Calu3 (cell line): ENCODE data around the gene BLTP3A. TPM values are rescaled to one million over a fixed set of nuclear protein-coding genes. Genes with fewer than 3 reads are reported as not detected.
"Not testable (repeated sequence)": the region's sequence is repeated elsewhere in the genome, so short reads cannot be mapped to it uniquely, and the experiment has no call there.

ENCODE experiments used
- BruUV-seq: library from RNA; stranded (reverse); fragments of 400-500 nt; replicated peaks from 2 replicates; lab custom pipeline; 2021; lab: Mats Ljungman, UMichigan
- CTCF ChIA-PET: fragments of 300-600 bp; sonication (Branson Sonifier 250); formaldehyde crosslinking; loops from one replicate; lab custom pipeline; 2022; ENCODE audit warnings: antibody characterized with exemption; lab: Charles Lee
- DNase-seq: peaks from one replicate; pipeline ENCODE4 v3.0.0; 2022
- H3K27ac Mint-ChIP-seq: one replicate; pipeline ENCODE4 v1.8.0; 2022; ENCODE audit warnings: mixed read lengths; ENCODE audit not compliant: unreplicated experiment
- H3K27me3 Mint-ChIP-seq: one replicate; pipeline ENCODE4 v1.8.0; 2022; ENCODE audit warnings: mixed read lengths; ENCODE audit not compliant: unreplicated experiment
- H3K36me3 Mint-ChIP-seq: one replicate; pipeline ENCODE4 v1.8.0; 2022; ENCODE audit warnings: mild to moderate bottlenecking, moderate library complexity, mixed read lengths; ENCODE audit not compliant: insufficient read depth, unreplicated experiment
- H3K4me1 Mint-ChIP-seq: one replicate; pipeline ENCODE4 v1.8.0; 2022; ENCODE audit warnings: mild to moderate bottlenecking, low read depth, mixed read lengths; ENCODE audit not compliant: unreplicated experiment
- H3K4me3 Mint-ChIP-seq: one replicate; pipeline ENCODE4 v1.8.0; 2022; ENCODE audit warnings: mild to moderate bottlenecking, low read depth, moderate library complexity, mixed read lengths; ENCODE audit not compliant: unreplicated experiment
- H3K9me3 Mint-ChIP-seq: one replicate; pipeline ENCODE4 v1.8.0; 2022; ENCODE audit warnings: low read depth, mixed read lengths; ENCODE audit not compliant: unreplicated experiment
- intact Hi-C: fragments of 100-400 bp; cut with micrococcal nuclease; formaldehyde crosslinking; loops from one replicate; pipeline ENCODE4 v1.10.0; 2022; ENCODE audit not compliant: unreplicated experiment
- total RNA-seq: library from RNA; stranded (reverse); gene quantifications from 2 replicates; pipeline ENCODE4 v1.2.3, GENCODE V29; 2022
- TF ChIP-seq, protein P1 (sequence below): fragments of 200-600 bp; IDR thresholded peaks from one replicate; pipeline ENCODE4 v1.8.0; 2022; ENCODE audit warnings: antibody characterized with exemption; ENCODE audit not compliant: unreplicated experiment

BLTP3A gene
- total RNA-seq, 1 experiment from 2014 or later, result 33.4 TPM

DNA sequence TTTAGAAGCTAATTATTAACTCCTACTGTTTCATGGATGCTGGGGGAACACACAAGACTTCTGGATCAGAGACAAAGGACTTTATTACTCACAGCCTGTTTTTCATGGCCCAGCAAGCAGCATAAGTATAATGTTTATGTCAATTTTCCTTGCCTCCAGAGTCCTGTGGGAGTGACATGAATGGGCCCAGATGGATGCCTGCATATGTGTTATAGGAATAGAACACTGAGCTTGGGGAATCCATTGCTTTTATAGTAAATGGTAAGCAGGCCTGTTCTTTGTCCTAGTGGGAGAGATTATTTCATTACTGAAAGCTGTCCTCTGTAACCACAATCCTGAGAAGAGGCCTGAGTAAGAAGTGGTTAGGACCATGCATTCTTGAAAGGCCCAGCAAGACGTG, 25.6 kb downstream of the BLTP3A start:
- TF ChIP-seq, protein P1, sequence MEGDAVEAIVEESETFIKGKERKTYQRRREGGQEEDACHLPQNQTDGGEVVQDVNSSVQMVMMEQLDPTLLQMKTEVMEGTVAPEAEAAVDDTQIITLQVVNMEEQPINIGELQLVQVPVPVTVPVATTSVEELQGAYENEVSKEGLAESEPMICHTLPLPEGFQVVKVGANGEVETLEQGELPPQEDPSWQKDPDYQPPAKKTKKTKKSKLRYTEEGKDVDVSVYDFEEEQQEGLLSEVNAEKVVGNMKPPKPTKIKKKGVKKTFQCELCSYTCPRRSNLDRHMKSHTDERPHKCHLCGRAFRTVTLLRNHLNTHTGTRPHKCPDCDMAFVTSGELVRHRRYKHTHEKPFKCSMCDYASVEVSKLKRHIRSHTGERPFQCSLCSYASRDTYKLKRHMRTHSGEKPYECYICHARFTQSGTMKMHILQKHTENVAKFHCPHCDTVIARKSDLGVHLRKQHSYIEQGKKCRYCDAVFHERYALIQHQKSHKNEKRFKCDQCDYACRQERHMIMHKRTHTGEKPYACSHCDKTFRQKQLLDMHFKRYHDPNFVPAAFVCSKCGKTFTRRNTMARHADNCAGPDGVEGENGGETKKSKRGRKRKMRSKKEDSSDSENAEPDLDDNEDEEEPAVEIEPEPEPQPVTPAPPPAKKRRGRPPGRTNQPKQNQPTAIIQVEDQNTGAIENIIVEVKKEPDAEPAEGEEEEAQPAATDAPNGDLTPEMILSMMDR, result no peak
- DNase-seq, result no peak
- no peaks in the 10 kb centered on the region for H3K9me3 Mint-ChIP-seq
- no peak overlapping the region for H3K4me3 Mint-ChIP-seq
- peaks cover 9% of the 10 kb centered on the region for H3K4me1 Mint-ChIP-seq
- CTCF ChIA-PET, result no interaction called here
- no peaks in the 10 kb centered on the region for H3K27me3 Mint-ChIP-seq
- BruUV-seq, result no TSS peak
- intact Hi-C loops, result no loop called here
- no peak overlapping the region for H3K27ac Mint-ChIP-seq
- peaks cover 12% of the 10 kb centered on the region for H3K36me3 Mint-ChIP-seq

DNA sequence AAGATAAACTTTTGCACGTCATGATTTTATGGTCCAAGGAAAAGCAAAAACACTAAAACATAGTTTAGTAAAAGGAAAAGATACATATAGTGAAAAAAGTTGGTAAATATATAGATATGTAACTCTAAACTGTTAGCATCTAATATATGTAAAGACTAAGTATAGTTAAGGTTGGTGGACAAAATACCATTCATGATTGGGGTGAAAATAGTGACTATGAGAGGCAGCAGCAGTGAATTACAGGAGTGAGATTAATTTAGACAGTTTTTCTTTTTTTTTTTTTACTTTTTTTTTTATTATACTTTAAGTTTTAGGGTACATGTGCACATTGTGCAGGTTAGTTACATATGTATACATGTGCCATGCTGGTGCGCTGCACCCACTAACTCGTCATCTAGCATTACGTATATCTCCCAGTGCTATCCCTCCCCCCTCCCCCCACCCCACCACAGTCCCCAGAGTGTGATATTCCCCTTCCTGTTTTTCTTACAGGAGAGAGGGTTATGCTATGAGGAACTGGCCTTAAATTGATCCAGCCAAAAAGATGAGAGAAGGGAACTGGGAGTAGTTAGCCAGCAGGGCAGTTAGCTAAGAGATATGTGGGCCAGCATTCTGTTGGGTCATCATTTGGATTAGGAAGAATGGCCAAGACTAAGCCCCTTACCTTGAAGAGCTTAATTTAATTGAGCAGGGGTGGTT, 27.1 kb downstream of the BLTP3A start:
- BruUV-seq, DNase-seq, CTCF ChIA-PET, H3K27me3 Mint-ChIP-seq, H3K27ac Mint-ChIP-seq, H3K4me1 Mint-ChIP-seq, intact Hi-C loops, H3K4me3 Mint-ChIP-seq, H3K9me3 Mint-ChIP-seq: not testable (repeated sequence)
- peaks cover 26% of the 10 kb centered on the region for H3K36me3 Mint-ChIP-seq

DNA sequence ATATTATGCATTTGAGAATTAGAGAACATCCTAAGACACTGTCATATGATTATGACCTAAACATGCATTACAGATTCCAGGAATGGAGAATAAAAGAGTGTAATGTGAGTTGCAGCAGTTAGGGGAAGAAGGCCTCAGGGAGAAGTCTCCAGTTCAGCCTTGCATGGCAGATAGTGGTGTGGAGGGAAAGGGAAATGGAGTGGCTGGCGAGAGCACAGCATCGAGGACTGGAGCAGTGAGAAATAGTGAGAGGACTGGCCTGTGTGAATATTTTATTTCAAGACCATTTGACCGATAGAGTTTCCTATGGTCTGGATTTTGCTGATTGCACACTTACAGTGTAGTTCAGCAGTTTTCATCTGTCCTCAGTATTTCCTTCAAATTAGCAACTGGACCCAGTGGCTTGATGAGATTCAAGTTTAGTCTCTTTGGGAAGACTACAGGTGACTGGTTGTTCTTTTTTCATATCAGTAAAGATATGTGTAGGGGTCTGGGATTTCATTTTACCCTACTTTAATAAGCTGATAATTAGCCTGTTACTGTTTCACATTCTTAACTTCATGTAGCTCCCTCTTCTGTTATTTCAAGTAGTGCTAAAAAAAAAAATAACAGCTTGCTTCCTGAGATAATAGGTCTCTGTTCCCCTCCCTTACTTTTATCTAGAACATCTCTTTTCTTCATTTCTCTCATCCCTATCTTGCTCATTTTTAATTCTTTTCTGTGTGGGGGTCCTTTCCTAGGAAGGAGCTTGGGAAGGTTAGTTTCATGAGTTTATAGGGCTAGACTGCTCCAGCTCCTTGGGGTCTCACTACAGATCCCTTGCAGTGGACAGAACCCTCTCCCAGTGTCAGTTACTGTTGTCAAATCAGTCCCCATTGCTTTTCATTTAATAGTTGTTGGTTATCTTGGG, 27.9 kb downstream of the BLTP3A start:
- TF ChIP-seq, protein P1, result no peak
- H3K4me3 Mint-ChIP-seq, result no peak overlapping the region
- H3K36me3 Mint-ChIP-seq, result peaks cover 32% of the 10 kb centered on the region
- DNase-seq, result no peak
- no peaks in the 10 kb centered on the region for H3K9me3 Mint-ChIP-seq
- no TSS peak for BruUV-seq
- CTCF ChIA-PET, result interaction anchor here (0.6 to 1.6 kb wide), 2 partner anchors 9 to 42 kb away, joined by 3 to 4 read pairs; no protein-coding TSS in a partner anchor
- no peaks in the 10 kb centered on the region for H3K27me3 Mint-ChIP-seq
- intact Hi-C loops, result no loop called here
- H3K27ac Mint-ChIP-seq, result no peak overlapping the region
- peaks cover 2% of the 10 kb centered on the region for H3K4me1 Mint-ChIP-seq

DNA sequence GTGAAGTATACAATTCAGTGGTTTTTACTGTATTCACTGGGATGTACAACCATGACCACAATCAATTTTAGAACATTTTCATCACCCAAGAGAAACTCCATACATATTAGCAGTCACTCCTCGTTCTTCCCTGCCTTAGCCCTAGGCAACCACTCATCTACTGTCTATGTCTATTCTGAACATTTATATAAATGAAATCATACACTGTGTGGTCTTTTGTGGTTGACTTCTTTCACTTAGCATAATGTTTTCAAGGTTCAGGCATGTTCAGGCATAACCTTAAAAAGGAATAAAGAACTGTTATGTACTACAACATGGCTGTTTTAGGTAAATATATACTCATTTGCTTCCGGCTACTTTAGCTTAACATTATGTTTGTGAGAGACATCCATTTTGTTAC, 37.3 kb downstream of the BLTP3A start:
- no peak overlapping the region for H3K4me3 Mint-ChIP-seq
- H3K36me3 Mint-ChIP-seq, result peaks cover 37% of the 10 kb centered on the region
- H3K27ac Mint-ChIP-seq, result no peak overlapping the region
- DNase-seq, result no peak
- CTCF ChIA-PET, result no interaction called here
- H3K4me1 Mint-ChIP-seq, result no peaks in the 10 kb centered on the region
- intact Hi-C loops, result no loop called here
- TF ChIP-seq, protein P1, result no peak
- H3K9me3 Mint-ChIP-seq, result no peaks in the 10 kb centered on the region
- BruUV-seq, result no TSS peak
- H3K27me3 Mint-ChIP-seq, result no peaks in the 10 kb centered on the region
